ENCODE data around the gene SMIM29.

Gene SMIM29

DNA sequence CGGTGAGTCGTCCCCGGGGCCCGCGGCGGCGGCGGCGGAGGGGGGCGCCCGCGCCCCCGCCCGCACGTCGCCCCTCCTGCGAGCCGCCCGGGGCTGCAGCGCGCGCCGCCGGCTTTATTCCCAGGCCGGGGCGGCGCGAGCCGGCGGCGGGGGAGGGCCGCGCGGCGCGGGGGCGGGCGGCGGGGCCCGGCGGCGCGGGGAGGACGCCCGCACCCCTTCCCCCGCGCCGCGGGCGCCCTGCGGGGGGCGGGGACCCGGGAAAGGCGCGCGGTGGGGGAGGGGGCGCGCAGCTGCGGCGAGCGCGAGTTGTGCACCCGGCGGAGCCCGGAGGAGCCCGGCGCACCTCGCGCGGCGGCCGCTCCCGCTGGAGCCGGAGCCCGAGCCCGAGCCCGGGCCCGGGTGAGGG is 11.5 kb downstream of the SMIM29 start:
- peaks cover 49% of the 10 kb centered on the region for H3F3A ChIP-seq (ENCODE audit: insufficient read depth)
- peaks cover 49% of the 10 kb centered on the region for H3K79me2 ChIP-seq (ENCODE audit: insufficient read depth, low read length)
- peak overlapping the region; percentile 100 for H3K9ac ChIP-seq (ENCODE audit: low read length)
- peak overlapping the region; percentile 84 for H3K4me2 ChIP-seq (ENCODE audit: low read depth, low read length, poor library complexity, severe bottlenecking)
- no peaks in the 10 kb centered on the region for H3K9me3 ChIP-seq (ENCODE audit: insufficient read depth, low read length)
- no peaks in the 10 kb centered on the region for H3K27me3 ChIP-seq (ENCODE audit: low read length)
- H3K4me3 ChIP-seq (ENCODE audit: insufficient read depth, low read length, poor library complexity, severe bottlenecking), result peak overlapping the region; percentile 98
- TF ChIP-seq, protein P1, sequence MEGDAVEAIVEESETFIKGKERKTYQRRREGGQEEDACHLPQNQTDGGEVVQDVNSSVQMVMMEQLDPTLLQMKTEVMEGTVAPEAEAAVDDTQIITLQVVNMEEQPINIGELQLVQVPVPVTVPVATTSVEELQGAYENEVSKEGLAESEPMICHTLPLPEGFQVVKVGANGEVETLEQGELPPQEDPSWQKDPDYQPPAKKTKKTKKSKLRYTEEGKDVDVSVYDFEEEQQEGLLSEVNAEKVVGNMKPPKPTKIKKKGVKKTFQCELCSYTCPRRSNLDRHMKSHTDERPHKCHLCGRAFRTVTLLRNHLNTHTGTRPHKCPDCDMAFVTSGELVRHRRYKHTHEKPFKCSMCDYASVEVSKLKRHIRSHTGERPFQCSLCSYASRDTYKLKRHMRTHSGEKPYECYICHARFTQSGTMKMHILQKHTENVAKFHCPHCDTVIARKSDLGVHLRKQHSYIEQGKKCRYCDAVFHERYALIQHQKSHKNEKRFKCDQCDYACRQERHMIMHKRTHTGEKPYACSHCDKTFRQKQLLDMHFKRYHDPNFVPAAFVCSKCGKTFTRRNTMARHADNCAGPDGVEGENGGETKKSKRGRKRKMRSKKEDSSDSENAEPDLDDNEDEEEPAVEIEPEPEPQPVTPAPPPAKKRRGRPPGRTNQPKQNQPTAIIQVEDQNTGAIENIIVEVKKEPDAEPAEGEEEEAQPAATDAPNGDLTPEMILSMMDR (IDR thresholded peaks at IDR 0.05; ENCODE audit: insufficient read depth, low read length, poor library complexity, severe bottlenecking), result no peak
- TF ChIP-seq EZH2phosphoT487 (conservative IDR thresholded peaks at IDR 0.05; ENCODE audit: low read length), result no peak
- peaks cover 23% of the 10 kb centered on the region for H3K36me3 ChIP-seq (ENCODE audit: low read length)
- peaks cover 25% of the 10 kb centered on the region for H4K20me1 ChIP-seq (ENCODE audit: low read depth, low read length)
- H2AFZ ChIP-seq (ENCODE audit: low read depth, low read length, severe bottlenecking), result no peak overlapping the region
- H3K9me2 ChIP-seq (replicated peaks; ENCODE audit: insufficient read depth, low read length), result no peaks in the 10 kb centered on the region
- peak overlapping the region; percentile 94 for H3K27ac ChIP-seq (ENCODE audit: low read depth, low read length)

DNA sequence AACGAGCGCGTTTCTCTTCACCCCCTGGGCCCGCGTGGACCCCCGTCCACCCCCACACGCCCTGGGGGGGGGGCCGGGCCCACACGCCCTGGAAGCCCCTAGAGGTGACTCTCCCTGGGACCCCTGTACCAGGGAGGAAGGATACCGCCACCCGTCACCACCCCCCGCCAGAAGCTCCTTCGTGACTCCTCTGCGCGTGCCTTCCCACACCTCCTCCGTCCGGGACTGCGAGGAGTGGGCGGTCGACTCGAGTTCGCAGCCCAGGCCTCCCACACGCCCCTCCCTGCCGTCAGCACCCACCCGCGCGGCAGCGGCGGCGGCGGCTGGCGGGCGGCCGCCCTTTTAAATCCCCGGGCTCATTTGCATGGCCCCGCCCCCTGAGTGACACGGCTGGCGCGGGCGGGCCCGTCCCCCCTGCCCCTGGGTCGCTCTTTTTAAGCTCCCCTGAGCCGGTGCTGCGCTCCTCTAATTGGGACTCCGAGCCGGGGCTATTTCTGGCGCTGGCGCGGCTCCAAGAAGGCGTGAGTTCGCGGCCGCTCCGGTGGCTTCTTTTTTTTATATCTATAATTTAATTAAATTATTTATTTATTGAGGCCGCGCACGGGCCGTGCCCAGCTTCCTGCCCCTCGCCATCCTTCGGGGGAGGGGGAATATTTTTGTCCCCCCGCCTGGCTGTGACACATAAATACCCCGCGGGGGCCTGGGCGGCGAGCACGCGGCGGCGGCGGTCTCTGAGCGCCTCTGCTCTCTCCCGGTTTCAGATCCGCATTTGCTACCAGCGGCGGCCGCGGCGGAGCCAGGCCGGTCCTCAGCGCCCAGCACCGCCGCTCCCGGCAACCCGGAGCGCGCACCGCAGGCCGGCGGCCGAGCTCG is 12.1 kb downstream of the SMIM29 start, which contains the start of gene HMGA1:
HMGA1 (plus strand) TSS at position 431 of the 873 bp plus-strand sequence. CDS start 3,908 bp downstream, outside the sequence.
- Histone ChIP-seq H3K9me2 (replicated peaks; ENCODE audit: insufficient read depth, low read length) (no peaks in the 10 kb centered on the region), H3K36me3 (ENCODE audit: low read length) (peaks cover 17% of the 10 kb centered on the region), H3K27ac (ENCODE audit: low read depth, low read length) (peak within 1 kb of the TSS; percentile 94), H3K79me2 (ENCODE audit: insufficient read depth, low read length) (peaks cover 43% of the 10 kb centered on the region), H3K27me3 (ENCODE audit: low read length) (no peaks in the 10 kb centered on the region), H3F3A (ENCODE audit: insufficient read depth) (peaks cover 42% of the 10 kb centered on the region), H4K20me1 (ENCODE audit: low read depth, low read length) (peaks cover 20% of the 10 kb centered on the region), H3K9ac (ENCODE audit: low read length) (peak within 1 kb of the TSS; percentile 100), H3K9me3 (ENCODE audit: insufficient read depth, low read length) (no peaks in the 10 kb centered on the region), H3K4me2 (ENCODE audit: low read depth, low read length, poor library complexity, severe bottlenecking) (peak within 1 kb of the TSS; percentile 84), H2AFZ (ENCODE audit: low read depth, low read length, severe bottlenecking) (no peak within 1 kb of the TSS), H3K4me3 (ENCODE audit: insufficient read depth, low read length, poor library complexity, severe bottlenecking) (peak within 1 kb of the TSS; percentile 98)
- TF ChIP-seq, protein P1 (IDR thresholded peaks at IDR 0.05; ENCODE audit: insufficient read depth, low read length, poor library complexity, severe bottlenecking), result no peak
- no peak for TF ChIP-seq EZH2phosphoT487 (conservative IDR thresholded peaks at IDR 0.05; ENCODE audit: low read length)

GRCh38 chr6:34236131-34236442 is 12.7 kb downstream of the SMIM29 start:
- peaks cover 38% of the 10 kb centered on the region for H3F3A ChIP-seq (ENCODE audit: insufficient read depth)
- peaks cover 16% of the 10 kb centered on the region for H4K20me1 ChIP-seq (ENCODE audit: low read depth, low read length)
- no peak overlapping the region for H2AFZ ChIP-seq (ENCODE audit: low read depth, low read length, severe bottlenecking)

More at GRCh38 chr6:34236131-34236442, 12.7 kb downstream of the SMIM29 start:
- H3K79me2 ChIP-seq (ENCODE audit: insufficient read depth, low read length), result peaks cover 37% of the 10 kb centered on the region
- H3K27ac ChIP-seq (ENCODE audit: low read depth, low read length), result peak overlapping the region; percentile 81
- H3K9me2 ChIP-seq (replicated peaks; ENCODE audit: insufficient read depth, low read length), result no peaks in the 10 kb centered on the region
- no peaks in the 10 kb centered on the region for H3K27me3 ChIP-seq (ENCODE audit: low read length)
- H3K9me3 ChIP-seq (ENCODE audit: insufficient read depth, low read length), result no peaks in the 10 kb centered on the region
- peaks cover 11% of the 10 kb centered on the region for H3K36me3 ChIP-seq (ENCODE audit: low read length)
- peak overlapping the region; percentile 61 for H3K4me3 ChIP-seq (ENCODE audit: insufficient read depth, low read length, poor library complexity, severe bottlenecking)
- H3K9ac ChIP-seq (ENCODE audit: low read length), result peak overlapping the region; percentile 60
- no peak for TF ChIP-seq EZH2phosphoT487 (conservative IDR thresholded peaks at IDR 0.05; ENCODE audit: low read length)
- TF ChIP-seq, protein P1 (IDR thresholded peaks at IDR 0.05; ENCODE audit: insufficient read depth, low read length, poor library complexity, severe bottlenecking), result no peak
- peak overlapping the region; percentile 60 for H3K4me2 ChIP-seq (ENCODE audit: low read depth, low read length, poor library complexity, severe bottlenecking)
